GM18519 (cell line): ENCODE measurements around the gene ETV7.

Experiments used
- ATAC-seq: cut with Tn5 transposase; IDR thresholded peaks from one replicate; pipeline ENCODE4 v1.9.1; 2021; ENCODE audit warnings: mild to moderate bottlenecking, moderate library complexity; ENCODE audit not compliant: unreplicated experiment, low FRiP score

ETV7 gene

GRCh38 chr6:36327919-36328236 lies 59.6 kb downstream of the ETV7 start:
- no peak for ATAC-seq

GRCh38 chr6:36327226-36327918 lies 60.1 kb downstream of the ETV7 start:
- no peak for ATAC-seq

- ATAC-seq: no peak
These were observed 61.0 kb downstream of the ETV7 start for GRCh38 chr6:36326356-36326995.

GRCh38 chr6:36324715-36325114 lies 62.8 kb downstream of the ETV7 start:
- ATAC-seq: no peak

GRCh38 chr6:36324191-36324590 lies 63.3 kb downstream of the ETV7 start:
- no peak for ATAC-seq

- ATAC-seq: no peak
These were observed 64.4 kb downstream of the ETV7 start for GRCh38 chr6:36323062-36323461.

- ATAC-seq: no peak
These were observed 64.9 kb downstream of the ETV7 start for GRCh38 chr6:36322591-36322990.

GRCh38 chr6:36320475-36320874 lies 67.0 kb downstream of the ETV7 start:
- ATAC-seq: no peak

GRCh38 chr6:36319821-36320220 lies 67.6 kb downstream of the ETV7 start:
- no peak for ATAC-seq

GRCh38 chr6:36319436-36319762 lies 68.1 kb downstream of the ETV7 start:
- ATAC-seq: no peak

- ATAC-seq: no peak
These were observed 68.6 kb downstream of the ETV7 start for GRCh38 chr6:36318690-36319435.

- no peak for ATAC-seq
These were observed 69.8 kb downstream of the ETV7 start for GRCh38 chr6:36317623-36318022.
